Left forelimb (tissue), 1 donor: ENCODE data around the gene A4GALT.
"Not testable (repeated sequence)": the region's sequence is repeated elsewhere in the genome, so short reads cannot be mapped to it uniquely, and the experiment has no call there.

Experiments
- DNase-seq: peaks from one replicate; pipeline ENCODE4 v3.0.0-alpha.2; 2018; ENCODE audit warnings: low spot score

A4GALT gene

DNA sequence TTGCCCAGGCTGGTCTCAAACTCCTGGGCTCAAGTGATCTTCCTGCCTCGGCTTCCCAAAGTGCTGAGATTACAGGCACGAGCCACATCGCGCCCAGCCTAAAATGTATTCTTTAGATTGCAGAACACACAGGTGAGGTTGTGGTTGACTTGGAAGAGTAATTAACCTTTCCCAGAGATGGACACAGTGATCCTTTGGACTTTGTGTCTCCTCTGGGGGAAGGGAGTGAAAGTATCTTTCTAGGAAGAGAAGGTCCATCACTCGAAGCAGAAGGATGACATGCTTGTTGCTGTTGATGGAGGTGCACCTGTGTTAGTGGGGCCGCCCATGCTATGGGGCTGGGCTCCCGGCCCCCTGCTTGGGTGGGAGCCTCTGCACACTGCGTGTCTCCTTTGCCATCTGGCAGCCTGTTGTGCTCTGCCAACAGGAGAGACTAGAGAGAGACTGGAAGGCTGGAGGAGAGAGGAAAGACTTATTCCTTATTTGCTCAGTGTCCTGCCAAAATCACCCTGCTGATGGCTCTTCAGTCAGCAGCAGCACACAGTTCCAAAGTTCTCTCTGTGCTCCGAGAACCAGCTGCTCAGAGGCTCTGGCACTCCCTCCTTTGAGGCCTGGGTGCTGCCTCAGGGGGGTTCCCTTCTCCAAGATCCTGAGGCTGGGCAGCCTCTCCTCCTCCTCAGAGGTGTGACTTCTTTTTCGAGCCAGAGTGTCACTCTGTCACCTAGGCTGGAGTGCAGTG, 38.4 kb downstream of the A4GALT start:
- DNase-seq, result no peak

DNA sequence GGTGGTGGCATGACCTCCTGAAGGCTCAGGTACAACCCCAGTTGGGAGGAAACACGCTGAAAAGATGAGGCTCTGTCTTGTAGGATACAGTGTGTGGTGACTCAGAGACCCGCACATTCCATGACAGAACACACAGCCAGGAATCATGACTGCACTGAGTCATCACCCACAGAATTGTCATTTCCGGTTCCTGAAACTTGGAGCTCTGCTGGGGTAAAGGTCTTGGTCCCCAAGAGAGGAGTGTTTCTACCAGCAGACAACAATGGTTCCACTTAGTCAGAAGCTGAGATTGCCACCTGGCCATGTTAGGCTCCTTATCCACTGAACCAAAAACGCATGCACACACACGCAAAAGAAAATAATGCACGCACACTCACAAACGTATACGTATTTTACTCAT, 40.0 kb downstream of the A4GALT start:
- DNase-seq, result no peak

DNA sequence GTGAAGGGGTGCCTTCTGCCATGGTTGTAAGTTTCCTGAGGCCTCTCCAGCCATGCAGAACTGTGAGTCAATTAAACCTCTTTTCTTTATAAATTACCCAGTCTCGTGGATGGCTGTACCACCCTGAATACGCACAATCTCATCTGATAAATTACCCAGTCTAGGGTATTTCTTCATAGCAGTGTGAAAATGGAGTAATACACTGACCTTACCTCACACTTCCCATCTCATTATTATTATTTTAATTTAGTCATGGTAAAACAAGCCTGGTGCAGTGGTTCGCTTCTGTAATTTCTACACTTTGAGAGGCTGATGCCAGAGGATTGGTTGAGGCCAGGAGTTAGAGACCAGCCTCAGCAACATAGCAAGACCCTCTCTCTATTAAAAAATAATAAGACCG, 41.0 kb downstream of the A4GALT start:
- no peak for DNase-seq

DNA sequence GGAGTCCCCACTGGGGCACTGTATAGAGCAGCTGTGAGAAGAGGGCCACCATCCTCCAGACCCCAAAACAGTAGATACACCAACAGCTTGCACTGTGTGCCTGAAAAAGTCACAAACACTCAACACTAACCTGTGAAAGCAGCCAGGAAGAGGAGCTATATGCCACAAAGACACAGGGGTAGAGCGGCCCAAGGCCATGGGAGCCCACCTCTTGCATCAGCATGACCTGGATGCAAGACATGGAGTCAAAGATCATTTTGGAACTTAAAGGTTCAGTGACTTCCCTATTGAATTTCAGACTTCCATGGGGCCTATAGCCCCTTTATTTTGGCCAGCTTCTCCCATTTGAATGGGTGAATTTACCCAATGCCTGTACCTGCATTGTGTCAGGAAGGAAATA, 41.8 kb downstream of the A4GALT start:
- no peak for DNase-seq

DNA sequence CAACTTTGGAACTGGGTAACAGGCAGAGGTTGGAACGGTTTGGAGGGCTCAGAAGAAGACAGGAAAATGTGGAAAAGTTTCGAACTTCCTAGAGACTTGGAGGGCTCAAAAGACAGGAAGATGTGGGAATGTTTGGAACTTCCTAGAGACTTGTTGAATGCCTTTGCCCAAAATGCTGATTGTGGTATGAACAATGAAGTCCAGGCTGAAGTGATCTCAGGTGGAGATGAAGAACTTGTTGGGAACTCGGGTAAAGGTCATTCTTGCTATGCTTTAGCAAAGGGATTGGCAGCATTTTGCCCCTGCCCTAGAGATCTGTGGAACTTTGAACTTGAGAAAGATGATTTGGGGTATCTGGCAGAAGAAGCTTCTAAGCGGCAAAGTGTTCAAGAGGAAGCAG, 42.7 kb downstream of the A4GALT start:
- DNase-seq, result not testable (repeated sequence)

DNA sequence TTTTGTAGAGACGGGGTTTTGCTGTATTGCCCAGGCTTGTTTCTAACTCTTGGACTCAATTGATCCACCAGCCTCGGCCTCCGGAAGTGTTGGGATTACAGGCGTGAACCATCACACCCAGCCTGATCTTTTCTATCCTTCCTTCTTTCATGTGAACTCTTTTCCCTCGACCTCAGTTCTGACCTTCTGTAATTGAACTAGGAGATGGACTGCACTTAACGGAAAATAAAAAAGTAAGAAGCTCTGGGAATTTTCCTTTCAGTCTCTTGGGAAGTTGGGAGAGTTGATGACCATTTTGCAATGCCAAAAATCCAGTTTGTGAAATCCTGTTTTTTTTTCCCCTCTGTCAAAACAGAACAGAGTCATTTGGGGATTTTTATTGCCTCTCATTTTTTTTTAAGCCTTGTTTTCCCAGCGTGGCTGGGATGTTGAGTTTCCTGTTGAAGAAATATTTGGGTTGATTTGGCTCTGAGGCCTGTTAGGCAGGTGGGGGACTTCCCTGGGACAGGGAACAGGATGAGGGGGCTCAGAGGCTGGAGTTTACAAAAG, 44.5 kb downstream of the A4GALT start:
- no peak for DNase-seq

DNA sequence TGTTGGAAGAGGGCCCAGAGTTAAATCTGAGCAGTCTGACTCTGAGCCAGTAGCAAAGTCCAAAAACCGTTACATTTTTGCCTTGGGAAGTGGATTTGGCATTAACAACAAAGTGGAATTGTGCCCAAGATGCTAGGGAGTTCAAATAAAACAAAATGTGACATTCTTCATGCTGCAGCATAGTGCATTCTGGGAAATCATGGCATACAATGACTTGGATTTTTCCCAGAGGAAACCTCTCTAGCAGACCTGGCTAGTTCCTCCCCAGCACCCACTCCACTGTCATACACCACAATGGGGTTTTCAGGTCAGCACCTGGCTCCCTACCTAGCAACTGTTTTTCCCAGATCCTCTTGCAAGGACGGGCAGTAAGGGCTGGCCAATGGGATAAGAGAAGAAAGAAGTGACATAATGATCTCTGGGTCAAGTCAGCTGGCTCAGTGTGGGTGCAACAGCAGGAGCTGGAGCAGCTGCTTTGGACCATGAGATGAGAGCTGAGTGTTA, 46.7 kb downstream of the A4GALT start:
- DNase-seq, result no peak

DNA sequence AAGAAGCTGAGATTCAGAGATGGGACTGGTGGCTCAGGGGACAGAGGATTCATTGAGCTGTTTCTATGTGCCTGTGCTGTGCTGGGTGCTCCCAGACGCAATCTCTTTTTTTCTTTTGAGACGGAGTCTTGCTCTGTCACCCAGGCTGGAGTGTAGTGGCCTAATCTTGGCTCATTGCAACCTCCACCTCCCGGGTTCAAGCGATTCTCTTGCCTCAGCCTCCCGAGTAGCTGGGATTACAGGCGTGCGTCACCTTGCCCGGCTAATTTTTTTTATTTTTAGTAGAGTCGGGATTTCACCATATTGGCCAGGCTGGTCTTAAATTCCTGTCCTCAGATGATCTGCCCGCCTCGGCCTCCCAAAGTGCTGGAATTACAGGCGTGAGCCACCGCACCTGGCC, 47.6 kb downstream of the A4GALT start:
- DNase-seq, result not testable (repeated sequence)

DNA sequence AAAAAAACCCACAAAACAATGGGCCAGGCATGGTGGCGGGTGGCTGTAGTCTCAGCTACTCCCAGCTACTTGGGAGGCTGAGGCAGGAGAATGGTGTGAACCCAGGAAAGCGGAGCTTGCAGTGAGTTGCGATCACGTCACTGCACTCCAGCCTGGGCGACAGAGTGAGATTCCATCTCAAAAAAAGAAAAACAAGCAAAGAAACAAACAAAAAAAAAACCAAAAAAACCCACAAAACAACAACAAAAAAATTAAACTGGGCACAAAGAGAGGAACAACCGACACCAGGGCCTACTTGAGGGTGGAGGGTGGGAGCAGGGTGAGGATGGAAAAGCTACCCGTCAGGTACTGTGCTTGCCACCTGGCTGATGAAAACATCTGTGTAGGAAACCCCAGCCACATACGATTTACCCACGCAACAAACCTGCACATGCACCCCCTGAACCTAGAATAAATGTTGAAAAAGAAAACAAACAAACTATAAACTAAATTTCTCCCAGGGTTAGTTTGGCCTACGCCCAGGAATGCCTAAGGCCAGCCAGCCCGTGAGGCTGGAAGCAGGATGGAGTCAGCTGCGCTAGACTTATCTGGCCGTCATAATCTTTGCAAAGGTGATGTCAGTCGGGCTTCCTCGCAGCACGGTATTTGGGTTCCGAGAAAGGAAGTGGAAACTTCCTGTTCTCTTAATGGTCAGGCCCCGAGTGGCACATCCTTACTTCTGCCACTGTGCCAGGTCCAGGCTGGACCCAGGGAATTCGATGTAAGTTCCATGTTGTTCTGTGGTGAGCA, 49.6 kb downstream of the A4GALT start:
- DNase-seq, result no peak

DNA sequence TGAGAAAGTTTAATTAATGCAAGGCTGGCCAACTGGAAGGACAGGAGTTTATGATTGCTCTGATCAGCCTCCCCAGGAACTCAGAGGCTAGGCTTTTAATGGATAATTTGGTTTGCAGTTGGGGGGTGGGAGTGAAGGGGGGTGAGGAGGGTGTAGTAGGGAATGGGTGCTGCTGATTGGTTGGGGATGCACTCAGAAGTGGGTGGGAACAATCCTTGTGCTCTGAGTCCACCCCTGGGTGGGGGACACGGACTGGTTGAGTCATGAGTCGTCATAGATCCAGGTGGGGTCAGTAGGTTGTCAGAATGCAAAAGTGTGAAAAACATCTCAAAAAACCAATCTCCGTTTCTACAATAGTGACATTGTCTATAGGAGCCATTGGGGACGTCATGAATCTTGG, 50.6 kb downstream of the A4GALT start:
- DNase-seq, result no peak

DNA sequence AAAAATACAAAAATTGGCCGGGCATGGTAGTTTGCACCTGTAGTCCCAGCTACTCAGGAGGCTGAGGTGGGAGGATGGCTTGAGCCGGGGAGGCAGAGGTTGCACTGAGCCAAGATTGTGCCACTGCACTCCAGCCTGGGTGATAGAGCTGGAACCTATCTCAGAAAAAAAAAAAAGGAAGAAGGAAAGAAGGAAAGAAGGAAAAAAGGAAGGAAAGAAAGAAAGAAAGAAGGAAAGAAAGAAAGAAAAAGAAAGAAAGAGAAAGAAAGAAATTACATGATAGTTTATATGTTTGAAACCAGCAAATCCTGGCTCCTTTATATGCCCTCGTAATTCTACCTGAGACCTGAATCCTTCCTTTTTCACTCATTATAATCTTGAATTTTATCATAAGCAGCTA, 54.3 kb downstream of the A4GALT start:
- not testable (repeated sequence) for DNase-seq

DNA sequence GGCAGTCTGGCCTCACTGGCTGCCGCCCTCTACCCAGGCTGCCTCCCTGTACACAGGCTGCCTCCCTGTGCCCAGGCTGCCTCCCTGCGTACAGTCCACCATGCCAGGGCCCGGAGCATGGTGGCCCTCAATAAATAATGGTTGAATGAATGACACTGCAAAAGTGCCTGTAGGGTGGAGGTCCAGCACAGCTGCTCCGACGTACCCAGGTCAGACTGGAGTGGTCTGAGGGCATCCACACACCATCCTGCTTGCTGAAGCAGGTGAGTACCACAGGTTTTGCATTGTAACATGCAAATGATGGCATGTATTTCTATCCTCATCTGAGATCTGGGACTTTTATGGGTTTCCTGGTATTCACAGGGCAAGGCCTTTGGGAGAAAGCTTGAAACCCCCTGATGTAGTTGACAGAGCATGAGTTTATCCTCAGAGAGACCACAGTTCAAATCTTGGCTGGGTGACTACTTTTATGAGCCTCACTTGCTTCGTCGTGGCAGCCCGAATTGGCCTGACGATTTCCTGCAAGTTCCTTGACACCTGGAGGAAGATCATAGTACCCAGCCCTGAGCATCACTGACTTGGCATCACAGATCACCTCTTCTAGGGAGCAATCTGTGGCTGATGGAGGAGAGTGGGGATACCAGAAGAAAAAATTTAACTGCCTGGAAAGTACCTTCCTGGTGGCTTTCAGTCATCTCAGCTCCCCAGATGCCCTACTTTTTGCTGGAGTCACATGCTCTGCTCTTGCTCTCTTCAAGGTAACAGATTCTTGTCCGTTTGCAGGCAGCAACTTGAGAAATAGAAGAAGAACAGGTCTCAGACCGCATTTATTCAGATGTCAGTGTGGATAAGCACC, 55.5 kb downstream of the A4GALT start:
- DNase-seq, result no peak

DNA sequence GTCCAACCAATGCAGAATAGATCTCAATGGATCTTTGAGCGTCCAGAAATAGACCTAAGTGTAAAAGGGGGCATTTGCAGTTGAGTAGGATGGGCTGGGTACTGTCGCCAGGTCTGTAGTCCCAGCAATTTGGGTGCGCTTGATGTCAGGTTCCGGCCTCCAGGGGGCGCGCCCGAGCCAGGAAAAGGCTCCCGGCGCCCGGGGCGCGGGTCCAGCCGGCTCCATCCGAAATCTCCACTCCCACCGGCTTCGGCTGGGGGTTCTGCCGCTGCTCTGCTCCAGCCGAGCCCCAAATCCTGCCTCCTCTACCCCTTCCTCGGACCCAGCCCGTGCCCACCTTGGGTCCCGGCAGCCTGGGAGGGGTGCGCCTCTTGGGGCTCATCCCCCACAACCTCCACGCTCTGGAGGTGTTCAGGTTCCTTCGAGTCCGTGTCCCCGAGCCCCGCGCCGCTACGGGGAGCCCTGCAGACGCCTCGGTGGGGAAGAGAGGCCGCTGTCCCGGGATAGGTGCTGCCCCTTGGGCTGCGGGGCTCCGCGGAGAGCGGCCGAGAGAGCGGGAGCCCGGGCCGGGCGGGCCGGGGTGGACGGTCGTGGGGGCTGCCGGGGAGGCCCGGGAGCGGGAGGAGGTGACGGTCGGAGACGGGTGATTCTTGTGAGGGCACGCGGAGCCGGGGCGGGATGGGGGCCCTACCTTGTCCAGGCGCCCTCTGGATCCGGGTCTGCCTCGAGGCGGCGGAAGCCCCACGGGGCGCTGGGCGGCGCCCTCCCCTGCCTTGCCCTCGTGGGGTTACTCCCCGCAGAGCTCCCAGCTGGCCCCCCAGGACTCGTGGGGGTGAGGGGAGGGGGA, 58.5 kb downstream of the A4GALT start:
- peak; percentile 90 for DNase-seq

DNA sequence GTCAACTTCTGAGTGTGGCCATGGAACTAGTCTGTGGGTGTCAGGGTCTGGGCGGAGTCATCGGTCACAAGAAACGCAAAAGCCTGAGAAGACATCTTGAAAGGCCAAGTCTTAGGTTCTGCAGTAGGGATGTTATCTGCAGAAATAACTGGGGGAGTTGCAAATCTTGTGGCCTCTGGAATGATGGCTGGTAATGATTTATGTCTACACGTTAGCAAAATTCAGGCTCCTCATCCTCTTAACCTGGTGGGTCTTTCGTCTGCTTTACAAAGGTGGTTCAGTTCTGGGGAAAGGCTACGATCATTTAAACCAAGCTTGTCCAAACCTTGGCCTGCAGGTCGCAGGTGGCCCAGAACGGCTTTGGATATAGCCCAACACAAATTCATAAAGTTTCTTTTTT, 64.1 kb downstream of the A4GALT start:
- DNase-seq, result no peak

DNA sequence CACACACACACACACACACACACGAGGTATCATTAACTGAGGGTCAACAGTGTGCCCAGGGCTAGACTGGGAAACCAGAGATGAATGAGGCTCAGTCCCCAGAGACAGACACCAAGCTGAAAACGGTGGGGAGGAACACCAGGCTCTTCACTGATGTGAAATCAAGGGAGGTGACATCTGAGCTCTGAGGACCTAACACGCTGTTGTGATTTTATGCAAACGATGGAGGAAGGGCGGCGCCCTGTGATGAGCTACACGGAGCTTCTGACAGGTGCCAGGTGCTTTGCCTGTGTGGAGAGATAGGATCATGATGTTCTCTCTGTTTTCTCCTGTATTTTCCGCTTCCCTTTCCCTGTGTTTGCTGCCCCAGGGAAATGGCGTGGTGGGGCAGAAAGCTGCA, 65.0 kb downstream of the A4GALT start:
- no peak for DNase-seq

DNA sequence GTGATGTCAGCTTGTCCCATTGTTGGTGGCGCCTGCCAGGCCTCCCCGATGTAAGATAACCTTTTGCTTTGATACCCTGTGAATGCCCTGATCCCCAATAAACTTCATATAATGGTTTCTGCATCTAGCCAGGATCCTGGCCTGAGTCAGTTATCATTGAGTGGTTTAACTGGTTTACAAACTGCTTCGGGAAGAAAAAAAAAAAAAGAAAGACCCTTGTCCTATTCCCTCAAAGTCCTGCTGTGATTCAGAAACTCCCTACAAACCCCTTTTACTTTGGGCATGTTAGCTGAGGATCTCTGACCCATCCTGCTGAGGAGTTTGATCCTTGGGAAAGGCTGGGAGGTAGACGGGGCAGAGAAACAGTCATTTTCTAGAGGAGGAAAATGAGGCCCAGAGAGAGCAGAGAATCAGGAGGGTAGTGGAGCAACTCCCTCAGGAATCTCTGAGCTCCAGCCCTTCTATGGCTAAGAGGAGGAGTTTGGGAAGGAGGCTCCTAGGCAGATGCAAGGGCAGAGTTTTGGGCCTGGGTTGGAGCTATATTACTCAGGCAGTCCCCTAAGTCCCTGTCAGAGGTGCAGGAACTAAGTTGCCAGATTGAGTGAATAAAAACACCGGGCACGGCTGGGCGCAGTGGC, 66.1 kb downstream of the A4GALT start:
- no peak for DNase-seq

DNA sequence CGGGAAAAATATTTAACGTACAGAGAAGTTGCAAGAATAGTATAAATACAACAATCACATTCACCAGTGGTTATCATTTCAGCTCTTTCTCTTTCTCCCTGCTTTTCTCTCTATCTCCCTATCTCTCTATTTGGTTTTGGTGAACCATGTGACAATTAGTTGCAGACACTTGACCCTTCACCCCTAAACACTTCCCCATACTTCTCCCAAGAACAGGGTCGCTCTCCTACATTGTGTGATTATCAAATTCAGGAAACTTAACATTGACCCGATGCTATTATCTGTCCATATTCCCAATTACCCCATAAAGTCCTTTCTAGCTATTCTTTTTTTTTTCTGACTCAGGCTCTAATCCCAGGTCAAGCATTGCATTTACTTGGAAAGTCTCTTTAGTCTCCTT, 66.7 kb downstream of the A4GALT start:
- DNase-seq, result no peak

DNA sequence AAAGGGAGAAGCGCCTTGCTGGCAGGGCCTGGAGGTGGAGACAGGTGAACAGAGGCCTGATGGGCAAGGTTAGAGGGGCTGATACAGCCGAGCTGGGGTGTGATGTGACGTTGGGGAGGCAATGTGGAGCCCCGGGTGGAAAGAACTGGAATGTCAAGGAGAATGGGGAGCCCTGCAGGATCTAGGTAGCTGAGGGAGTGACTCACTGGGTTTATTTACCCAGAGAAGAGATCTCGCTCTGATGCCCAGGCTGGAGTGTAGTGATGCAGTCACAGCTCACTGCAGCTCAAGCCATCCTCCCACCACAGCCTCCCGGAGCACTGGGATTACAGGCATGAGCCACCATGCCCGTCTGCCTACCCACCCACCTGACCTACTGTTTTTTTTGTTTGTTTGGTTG, 69.5 kb downstream of the A4GALT start:
- no peak for DNase-seq

DNA sequence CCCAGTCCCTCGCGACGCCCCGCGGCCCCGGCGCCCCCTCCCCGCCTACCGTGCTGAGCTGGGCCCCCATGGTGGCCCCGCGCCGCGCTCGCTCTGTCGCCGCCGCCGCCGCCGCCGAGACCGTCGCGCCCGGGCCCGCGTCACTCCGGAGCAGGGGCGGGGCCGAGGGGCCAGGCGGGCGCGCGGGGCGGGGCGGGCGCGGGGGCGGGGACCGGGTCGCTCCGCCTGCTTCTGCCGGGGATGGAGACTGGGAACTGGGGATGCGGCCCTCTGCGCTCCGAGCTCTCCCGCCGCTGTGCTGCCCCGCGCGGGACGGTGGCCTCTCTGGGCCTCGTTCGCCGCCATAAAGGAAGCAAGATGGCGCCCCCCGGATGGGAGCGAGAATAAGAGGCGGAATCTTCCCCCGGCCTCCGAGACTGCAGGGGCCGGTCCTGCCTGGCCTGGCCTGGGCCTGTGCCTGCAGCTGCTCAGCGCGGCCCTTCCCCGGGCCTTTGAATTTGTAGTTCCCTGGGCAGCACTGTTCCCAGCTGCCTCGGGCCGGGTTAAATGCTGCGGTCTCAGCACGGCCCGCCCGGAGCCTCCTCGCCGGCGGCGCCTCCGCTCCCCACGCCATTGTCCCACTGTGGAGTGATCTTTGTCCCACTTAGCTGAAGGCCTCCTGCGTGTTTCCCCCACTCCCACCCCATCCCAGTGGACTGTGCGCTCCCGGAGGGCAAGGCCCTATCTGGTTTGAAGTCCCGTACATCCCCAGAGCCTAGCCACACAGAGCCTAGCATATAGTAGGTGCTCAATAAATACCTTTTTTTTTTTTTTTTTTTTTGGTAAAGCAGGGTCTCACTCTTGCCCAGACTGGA, 71.2 kb downstream of the A4GALT start, which contains the start of gene CYB5R3:
CYB5R3 (minus strand) TSS at position 147 of the 854 bp plus-strand sequence; CDS start at position 70, 77 bp downstream.
- peak; percentile 92 for DNase-seq
